GM18508 (cell line): Measurements from ENCODE around the gene MAST4.
"Not testable (repeated sequence)": the region's sequence is repeated elsewhere in the genome, so short reads cannot be mapped to it uniquely, and the experiment has no call there.

Experiments
- ATAC-seq: cut with Tn5 transposase; IDR thresholded peaks from one replicate; pipeline ENCODE4 v1.9.1; 2021; ENCODE audit warnings: moderate number of reproducible peaks; ENCODE audit not compliant: insufficient read depth, unreplicated experiment

The MAST4 gene

DNA sequence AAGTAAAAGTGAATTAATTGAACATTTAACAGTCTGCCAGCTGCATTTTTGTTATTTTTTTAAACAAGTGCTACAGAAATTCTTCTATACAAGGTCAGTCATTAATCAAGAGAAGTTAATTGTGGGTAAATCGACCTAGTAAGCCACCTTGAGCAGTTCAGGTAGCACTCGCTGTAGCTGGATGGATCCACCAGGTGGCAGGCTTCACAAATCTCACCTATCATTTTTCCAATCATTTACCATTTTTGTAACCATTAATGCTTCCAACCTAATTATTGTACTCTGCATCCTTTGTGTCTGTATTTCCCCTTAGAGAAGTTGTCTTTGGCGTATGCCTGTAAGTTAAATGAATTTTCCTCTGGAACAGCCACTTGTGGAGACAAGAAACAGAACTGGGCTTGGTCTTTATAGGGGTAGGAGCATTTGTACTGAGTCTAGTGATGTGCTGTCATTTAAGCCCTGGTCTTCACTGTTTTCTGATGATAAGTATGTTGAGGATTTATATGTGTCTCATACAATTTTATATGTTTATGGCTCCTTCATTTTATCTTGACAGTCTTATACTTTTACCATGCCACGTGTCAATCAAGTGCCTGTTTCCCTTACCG, 560.9 kb downstream of the MAST4 start:
- ATAC-seq, result no peak

DNA sequence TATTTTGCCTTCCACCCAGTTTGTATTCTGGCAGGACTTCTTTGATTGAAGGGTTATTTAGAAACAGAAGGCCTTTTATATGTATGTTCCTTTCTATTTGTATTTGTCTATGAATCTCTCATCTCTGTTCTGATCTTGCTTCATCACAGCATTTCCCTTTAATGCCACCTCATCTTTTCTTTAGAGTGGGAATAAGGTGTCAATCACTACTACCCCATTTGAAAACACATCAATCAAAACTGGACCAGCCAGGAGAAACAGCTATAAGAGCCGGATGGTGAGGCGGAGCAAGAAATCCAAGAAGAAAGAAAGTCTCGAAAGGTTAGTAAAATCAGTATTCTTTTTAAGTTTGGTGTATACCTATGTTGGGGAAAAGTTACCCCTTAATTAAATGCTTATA, 564.1 kb downstream of the MAST4 start:
- ATAC-seq, result no peak

DNA sequence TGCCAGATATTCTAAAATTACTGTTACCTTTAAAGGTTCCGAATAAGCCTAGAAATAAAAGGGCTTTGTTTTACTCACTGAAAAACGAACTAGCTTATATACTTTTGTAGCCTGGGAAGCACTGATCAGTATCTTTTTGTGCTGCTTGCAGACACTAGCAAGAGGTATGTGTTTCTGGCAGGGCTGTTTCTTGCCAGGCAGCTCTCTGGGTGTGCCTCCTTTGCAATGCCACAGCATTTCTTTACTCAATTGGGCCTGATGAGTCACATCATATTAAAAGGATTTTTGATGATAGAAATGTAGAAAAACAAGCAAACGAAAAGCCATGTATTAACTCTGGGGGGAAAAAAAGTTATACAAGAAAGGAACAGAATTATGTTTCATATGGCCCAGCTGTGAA, 564.8 kb downstream of the MAST4 start:
- no peak for ATAC-seq

- ATAC-seq, result no peak
Measured at GRCh38 chr5:67161767-67162166, 565.6 kb downstream of the MAST4 start.

DNA sequence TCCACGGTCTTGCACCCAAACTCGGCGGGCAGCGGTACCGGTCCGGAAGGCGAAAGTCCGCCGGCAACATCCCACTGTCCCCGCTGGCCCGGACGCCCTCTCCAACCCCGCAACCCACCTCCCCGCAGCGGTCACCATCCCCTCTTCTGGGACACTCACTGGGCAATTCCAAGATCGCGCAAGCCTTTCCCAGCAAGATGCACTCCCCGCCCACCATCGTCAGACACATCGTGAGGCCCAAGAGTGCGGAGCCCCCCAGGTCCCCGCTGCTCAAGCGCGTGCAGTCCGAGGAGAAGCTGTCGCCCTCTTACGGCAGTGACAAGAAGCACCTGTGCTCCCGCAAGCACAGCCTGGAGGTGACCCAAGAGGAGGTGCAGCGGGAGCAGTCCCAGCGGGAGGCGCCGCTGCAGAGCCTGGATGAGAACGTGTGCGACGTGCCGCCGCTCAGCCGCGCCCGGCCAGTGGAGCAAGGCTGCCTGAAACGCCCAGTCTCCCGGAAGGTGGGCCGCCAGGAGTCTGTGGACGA, 567.1 kb downstream of the MAST4 start:
- no peak for ATAC-seq

DNA sequence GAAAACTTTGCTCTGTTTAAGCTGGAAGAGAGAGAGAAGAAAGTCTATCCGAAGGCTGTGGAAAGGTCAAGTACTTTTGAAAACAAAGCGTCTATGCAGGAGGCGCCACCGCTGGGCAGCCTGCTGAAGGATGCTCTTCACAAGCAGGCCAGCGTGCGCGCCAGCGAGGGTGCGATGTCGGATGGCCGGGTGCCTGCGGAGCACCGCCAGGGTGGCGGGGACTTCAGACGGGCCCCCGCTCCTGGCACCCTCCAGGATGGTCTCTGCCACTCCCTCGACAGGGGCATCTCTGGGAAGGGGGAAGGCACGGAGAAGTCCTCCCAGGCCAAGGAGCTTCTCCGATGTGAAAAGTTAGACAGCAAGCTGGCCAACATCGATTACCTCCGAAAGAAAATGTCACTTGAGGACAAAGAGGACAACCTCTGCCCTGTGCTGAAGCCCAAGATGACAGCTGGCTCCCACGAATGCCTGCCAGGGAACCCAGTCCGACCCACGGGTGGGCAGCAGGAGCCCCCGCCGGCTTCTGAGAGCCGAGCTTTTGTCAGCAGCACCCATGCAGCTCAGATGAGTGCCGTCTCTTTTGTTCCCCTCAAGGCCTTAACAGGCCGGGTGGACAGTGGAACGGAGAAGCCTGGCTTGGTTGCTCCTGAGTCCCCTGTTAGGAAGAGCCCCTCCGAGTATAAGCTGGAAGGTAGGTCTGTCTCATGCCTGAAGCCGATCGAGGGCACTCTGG, 567.8 kb downstream of the MAST4 start:
- ATAC-seq, result no peak

- ATAC-seq, result no peak
Measured at GRCh38 chr5:67164856-67165525, 568.8 kb downstream of the MAST4 start.

GRCh38 chr5:67165526-67166459, 569.6 kb downstream of the MAST4 start:
- no peak for ATAC-seq

DNA sequence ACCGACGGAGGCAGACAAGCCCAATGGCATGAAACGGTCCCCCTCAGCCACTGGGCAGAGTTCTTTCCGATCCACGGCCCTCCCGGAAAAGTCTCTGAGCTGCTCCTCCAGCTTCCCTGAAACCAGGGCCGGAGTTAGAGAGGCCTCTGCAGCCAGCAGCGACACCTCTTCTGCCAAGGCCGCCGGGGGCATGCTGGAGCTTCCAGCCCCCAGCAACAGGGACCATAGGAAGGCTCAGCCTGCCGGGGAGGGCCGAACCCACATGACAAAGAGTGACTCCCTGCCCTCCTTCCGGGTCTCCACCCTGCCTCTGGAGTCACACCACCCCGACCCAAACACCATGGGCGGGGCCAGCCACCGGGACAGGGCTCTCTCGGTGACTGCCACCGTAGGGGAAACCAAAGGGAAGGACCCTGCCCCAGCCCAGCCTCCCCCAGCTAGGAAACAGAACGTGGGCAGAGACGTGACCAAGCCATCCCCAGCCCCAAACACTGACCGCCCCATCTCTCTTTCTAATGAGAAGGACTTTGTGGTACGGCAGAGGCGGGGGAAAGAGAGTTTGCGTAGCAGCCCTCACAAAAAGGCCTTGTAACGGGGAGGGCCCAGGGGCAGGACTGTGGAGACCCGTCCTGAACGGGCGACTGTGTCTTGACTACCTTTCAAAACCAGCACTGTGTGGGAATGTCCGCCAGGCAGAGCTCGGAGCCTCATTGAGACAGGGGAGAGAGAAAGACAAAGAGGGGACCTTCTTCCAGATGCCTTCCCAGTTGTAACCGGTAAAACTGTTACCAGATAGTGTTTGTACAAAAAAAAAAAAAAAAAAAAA, 570.5 kb downstream of the MAST4 start:
- ATAC-seq, result no peak

DNA sequence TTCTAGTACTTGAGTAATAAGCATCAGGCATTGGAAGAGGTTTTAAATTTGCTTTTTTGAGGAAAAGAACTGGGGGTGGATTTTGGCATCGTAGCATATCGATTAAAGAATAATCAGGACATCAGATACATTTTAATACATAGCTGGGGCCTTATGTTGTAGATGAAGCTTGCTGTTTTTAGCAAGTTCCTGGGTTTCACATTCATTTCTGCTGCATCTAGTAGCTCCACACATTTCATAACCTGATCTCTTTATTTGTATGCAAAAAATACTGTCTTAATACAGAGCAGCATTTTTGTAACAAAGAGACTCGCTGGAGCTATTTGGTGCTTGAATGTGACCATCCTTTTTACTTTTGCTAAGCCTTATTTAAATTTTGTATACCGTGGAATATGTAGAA, 571.9 kb downstream of the MAST4 start:
- ATAC-seq, result no peak

GRCh38 chr5:67170767-67171166, 574.6 kb downstream of the MAST4 start:
- no peak for ATAC-seq

- not testable (repeated sequence) for ATAC-seq
Measured at GRCh38 chr5:67173351-67173750, 577.2 kb downstream of the MAST4 start.

DNA sequence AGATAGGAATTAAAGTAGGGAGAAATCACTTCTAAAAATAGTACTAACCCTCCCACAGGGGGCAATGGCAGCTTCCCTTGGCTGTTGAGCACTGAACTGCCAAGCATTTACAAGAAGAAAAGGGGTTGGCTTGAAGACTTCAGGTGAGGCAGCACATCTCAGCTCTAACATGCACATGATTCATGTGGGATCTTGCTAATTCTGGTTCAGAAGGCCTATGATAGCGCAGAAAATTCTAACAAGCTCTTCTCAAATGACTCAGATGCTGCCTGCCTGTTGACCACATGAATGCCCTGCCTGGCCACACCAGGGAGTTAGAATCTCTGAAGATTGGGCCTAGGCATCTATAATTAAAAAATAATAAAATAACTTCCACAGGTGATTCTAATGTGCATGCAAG, 577.8 kb downstream of the MAST4 start:
- no peak for ATAC-seq

- no peak for ATAC-seq
Measured at GRCh38 chr5:67176936-67177335, 580.7 kb downstream of the MAST4 start.

DNA sequence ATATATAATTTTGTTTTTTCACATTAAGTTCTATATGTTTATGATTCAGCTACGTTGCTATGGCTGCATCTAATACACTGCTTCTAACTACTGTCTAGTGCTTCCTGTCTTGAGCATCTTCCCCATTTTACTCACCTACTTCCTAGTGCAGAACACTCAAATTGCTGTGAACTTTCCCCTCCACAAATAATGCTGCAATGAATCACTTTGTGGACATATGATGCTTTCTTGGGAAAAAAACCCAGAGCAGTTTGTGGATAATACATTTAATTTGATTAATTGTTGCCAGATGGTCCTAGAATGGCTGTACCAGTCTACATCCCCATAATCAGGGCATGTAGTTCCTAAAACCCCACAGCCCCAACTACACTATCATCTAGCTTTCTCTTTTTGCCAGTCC, 581.9 kb downstream of the MAST4 start:
- no peak for ATAC-seq

GRCh38 chr5:67178966-67179365, 582.8 kb downstream of the MAST4 start:
- ATAC-seq, result no peak

DNA sequence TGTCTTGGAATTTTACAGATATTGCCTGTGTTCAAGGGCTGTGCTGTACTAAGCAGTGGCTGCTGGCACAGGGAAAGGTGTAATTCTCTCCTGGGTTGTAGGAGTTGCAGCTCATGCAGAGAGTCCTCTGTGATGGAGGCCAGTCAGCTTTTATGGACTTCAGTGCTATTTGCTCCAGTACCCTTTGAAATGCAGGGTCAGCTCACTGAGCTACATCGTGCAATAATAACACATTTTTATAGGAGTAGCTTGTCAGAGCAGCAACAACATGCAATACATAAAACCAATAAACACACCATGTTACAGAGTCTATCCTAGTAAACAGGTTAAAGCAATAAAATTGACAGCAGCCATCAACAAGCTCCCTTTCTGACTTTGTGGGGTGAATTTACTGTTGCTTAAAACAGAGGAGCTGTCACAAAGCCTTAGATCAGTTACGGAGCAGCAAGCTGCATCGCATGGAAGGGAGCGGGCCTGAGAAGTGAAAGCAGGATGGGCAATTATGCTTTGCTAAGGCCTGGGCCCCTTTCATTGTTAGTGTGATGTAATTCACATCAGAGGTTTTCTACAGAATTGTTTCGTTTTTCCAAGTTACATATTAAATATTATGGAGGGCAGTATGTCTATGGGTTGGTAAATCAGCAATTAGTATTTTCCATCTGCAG, 583.6 kb downstream of the MAST4 start:
- ATAC-seq, result no peak

- no peak for ATAC-seq
Measured at GRCh38 chr5:67181648-67182221, 585.5 kb downstream of the MAST4 start.
